ENCODE data around the gene CLSTN3.

CLSTN3 gene

GRCh38 chr12:7108796-7109571 lies 21.2 kb upstream of the CLSTN3 start, which contains the start of gene C1RL (continued):
- TF ChIP-seq ZBTB44 (tag by site-specific recombination; IDR thresholded peaks at IDR 0.05) = no peak
- peak; percentile 31 for TF ChIP-seq ZNF335 (tag by site-specific recombination; conservative IDR thresholded peaks at IDR 0.05)
- no peak; the same call in 1 of the 2 replicates for TF ChIP-seq ZNF341 (tag by site-specific recombination; IDR thresholded peaks at IDR 0.05; ENCODE audit: low read depth)
- no peak for TF ChIP-seq ZNF621 (tag by site-specific recombination; IDR thresholded peaks at IDR 0.05)
- TF ChIP-seq HOXD13 (CRISPR knock-in tag; IDR thresholded peaks at IDR 0.05; ENCODE audit: borderline replicate concordance) = no peak
- no peak for TF ChIP-seq ZBTB20 (tag by site-specific recombination; IDR thresholded peaks at IDR 0.05)
- TF ChIP-seq ZNF530 (tag by site-specific recombination; IDR thresholded peaks at IDR 0.05; ENCODE audit: low read depth) = no peak
- TF ChIP-seq ZNF571 (tag by site-specific recombination; IDR thresholded peaks at IDR 0.05) = no peak
- TF ChIP-seq, protein P1, sequence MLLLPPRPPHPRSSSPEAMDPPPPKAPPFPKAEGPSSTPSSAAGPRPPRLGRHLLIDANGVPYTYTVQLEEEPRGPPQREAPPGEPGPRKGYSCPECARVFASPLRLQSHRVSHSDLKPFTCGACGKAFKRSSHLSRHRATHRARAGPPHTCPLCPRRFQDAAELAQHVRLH (tag by site-specific recombination; IDR thresholded peaks at IDR 0.05) = no peak
- no peak for TF ChIP-seq ZNF157 (tag by site-specific recombination; IDR thresholded peaks at IDR 0.05)
- no peak for TF ChIP-seq GLI2 (tag by site-specific recombination; IDR thresholded peaks at IDR 0.05; ENCODE audit: borderline replicate concordance, low read depth)
- no peak for TF ChIP-seq ZNF214 (tag by site-specific recombination; IDR thresholded peaks at IDR 0.05; ENCODE audit: borderline replicate concordance)
- TF ChIP-seq ZNF184 (tag by site-specific recombination; IDR thresholded peaks at IDR 0.05) = no peak
- no peak for TF ChIP-seq ZNF26 (tag by site-specific recombination; IDR thresholded peaks at IDR 0.05)
- no peak for TF ChIP-seq ZNF302 (tag by site-specific recombination; IDR thresholded peaks at IDR 0.05; ENCODE audit: low read depth)
- no peak for TF ChIP-seq ZIC2 (tag by site-specific recombination; IDR thresholded peaks at IDR 0.05)
- TF ChIP-seq ZNF202 (tag by site-specific recombination; IDR thresholded peaks at IDR 0.05; ENCODE audit: borderline replicate concordance) = no peak
- TF ChIP-seq ZNF670 (tag by site-specific recombination; IDR thresholded peaks at IDR 0.05; ENCODE audit: low read depth) = no peak
- 0 out of 2 replicates have a peak, but pooled peaks have one; percentile 8 for TF ChIP-seq ZBTB8A (tag by site-specific recombination; IDR thresholded peaks at IDR 0.05)
- TF ChIP-seq ZFP69B (tag by site-specific recombination; IDR thresholded peaks at IDR 0.05) = 0 out of 2 replicates have a peak, but pooled peaks have one; percentile 22
- TF ChIP-seq ZXDB (tag by site-specific recombination; IDR thresholded peaks at IDR 0.05) = peak; percentile 50; the same call in 1 of the 2 replicates
- peak; percentile 75; the same call in 1 of the 2 replicates for TF ChIP-seq ZNF324 (tag by site-specific recombination; IDR thresholded peaks at IDR 0.05)
- TF ChIP-seq, protein P2, sequence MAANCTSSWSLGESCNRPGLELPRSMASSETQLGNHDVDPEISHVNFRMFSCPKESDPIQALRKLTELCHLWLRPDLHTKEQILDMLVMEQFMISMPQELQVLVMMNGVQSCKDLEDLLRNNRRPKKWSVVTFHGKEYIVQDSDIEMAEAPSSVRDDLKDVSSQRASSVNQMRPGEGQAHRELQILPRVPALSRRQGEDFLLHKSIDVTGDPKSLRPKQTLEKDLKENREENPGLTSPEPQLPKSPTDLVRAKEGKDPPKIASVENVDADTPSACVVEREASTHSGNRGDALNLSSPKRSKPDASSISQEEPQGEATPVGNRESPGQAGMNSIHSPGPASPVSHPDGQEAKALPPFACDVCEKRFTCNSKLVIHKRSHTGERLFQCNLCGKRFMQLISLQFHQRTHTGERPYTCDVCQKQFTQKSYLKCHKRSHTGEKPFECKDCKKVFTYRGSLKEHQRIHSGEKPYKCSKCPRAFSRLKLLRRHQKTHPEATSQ (tag by site-specific recombination; IDR thresholded peaks at IDR 0.05) = no peak
- TF ChIP-seq ZNF398 (tag by site-specific recombination; IDR thresholded peaks at IDR 0.05) = peak; percentile 39; the same call in 1 of the 2 replicates
- 0 out of 2 replicates have a peak, but pooled peaks have one; percentile 5 for TF ChIP-seq GLIS1 (tag by site-specific recombination; IDR thresholded peaks at IDR 0.05)
- no peak for TF ChIP-seq ZNF37A (tag by site-specific recombination; IDR thresholded peaks at IDR 0.05)
- TF ChIP-seq ZNF529 (tag by site-specific recombination; IDR thresholded peaks at IDR 0.05; ENCODE audit: insufficient replicate concordance) = no peak
- no peak for TF ChIP-seq SP2 (tag by site-specific recombination; IDR thresholded peaks at IDR 0.05)
- no peak for TF ChIP-seq ZNF239 (tag by site-specific recombination; IDR thresholded peaks at IDR 0.05)
- TF ChIP-seq ZNF513 (tag by site-specific recombination; IDR thresholded peaks at IDR 0.05) = no peak

Measured in HEK293 (cell line).